OCI-LY7 (cell line): ENCODE measurements around the gene LHPP. TPM values are rescaled to one million over a fixed set of nuclear protein-coding genes. Genes with fewer than 3 reads are reported as not detected.

Experiments used
- BruUV-seq: library from RNA; stranded (reverse); fragments of 400-500 nt; replicated peaks from 2 replicates; lab custom pipeline; 2021; lab: Mats Ljungman, UMichigan
- CTCF ChIA-PET: fragments of 300-600 bp; sonication (Branson Sonifier 250); formaldehyde crosslinking; loops from one replicate; lab custom pipeline; 2022; ENCODE audit warnings: antibody characterized with exemption; ENCODE audit not compliant: unreplicated experiment; lab: Charles Lee
- POLR2A ChIA-PET: fragments of 300-600 bp; sonication (Branson Sonifier 250); formaldehyde crosslinking; loops from one replicate; lab custom pipeline; 2022; ENCODE audit warnings: antibody characterized with exemption; lab: Charles Lee
- DNase-seq: peaks from one replicate; pipeline ENCODE4 v3.0.0-alpha.2; 2015; ENCODE audit warnings: low spot score
- H2AFZ ChIP-seq: fragments of 200-600 bp; sonication (generic), shearing (Covaris generic); 2 replicates; pipeline ENCODE4 v1.6.1; 2014; ENCODE audit warnings: mild to moderate bottlenecking, antibody characterized with exemption, low read length, moderate library complexity
- H3K27ac ChIP-seq: fragments of 200-600 bp; sonication (generic); 2 replicates; pipeline ENCODE4 v1.5.1; 2014; ENCODE audit warnings: mixed run types, low read depth, mild to moderate bottlenecking, moderate library complexity, low read length, inconsistent platforms; ENCODE audit not compliant: poor library complexity, severe bottlenecking
- H3K36me3 ChIP-seq: fragments of 200-600 bp; sonication (generic); 2 replicates; pipeline ENCODE4 v1.6.1; 2014; ENCODE audit warnings: mild to moderate bottlenecking, antibody characterized with exemption, low read length, moderate library complexity, mixed read lengths; ENCODE audit not compliant: insufficient read depth
- H3K4me1 ChIP-seq: fragments of 200-600 bp; sonication (generic); 2 replicates; pipeline ENCODE4 v1.5.1; 2014; ENCODE audit warnings: mild to moderate bottlenecking, low read length; ENCODE audit not compliant: insufficient read depth, poor library complexity, severe bottlenecking
- H3K4me2 ChIP-seq: fragments of 200-600 bp; sonication (generic); 2 replicates; pipeline ENCODE4 v1.6.1; 2014; ENCODE audit warnings: mild to moderate bottlenecking, low read length
- H3K4me3 ChIP-seq: fragments of 200-600 bp; sonication (generic); 2 replicates; pipeline ENCODE4 v1.5.1; 2014; ENCODE audit warnings: mild to moderate bottlenecking, low read depth, low read length; ENCODE audit not compliant: poor library complexity, severe bottlenecking
- H3K79me2 ChIP-seq: fragments of 200-600 bp; sonication (generic); 2 replicates; pipeline ENCODE4 v1.6.1; 2016; ENCODE audit warnings: low read depth, mild to moderate bottlenecking, low read length, moderate library complexity, mixed read lengths; ENCODE audit not compliant: insufficient read depth
- H3K9me2 ChIP-seq: fragments of 200-600 bp; sonication (generic); 2 replicates; pipeline ENCODE4 v1.6.1; 2016; ENCODE audit warnings: mild to moderate bottlenecking, low read length, mixed read lengths; ENCODE audit not compliant: insufficient read depth
- H3K9me3 ChIP-seq: fragments of 200-600 bp; sonication (generic); 2 replicates; pipeline ENCODE4 v1.6.1; 2014; ENCODE audit warnings: mild to moderate bottlenecking, mixed run types, low read length, mixed read lengths
- H4K20me1 ChIP-seq: fragments of 200-600 bp; sonication (generic); 2 replicates; pipeline ENCODE4 v1.6.1; 2014; ENCODE audit warnings: mild to moderate bottlenecking, antibody characterized with exemption, low read length, moderate library complexity, mixed read lengths; ENCODE audit not compliant: insufficient read depth
- EZH2phosphoT487 ChIP-seq: fragments of 200-600 bp; sonication (generic); IDR thresholded peaks from 2 replicates; pipeline ENCODE4 v1.6.1; 2018; ENCODE audit warnings: low read depth, borderline replicate concordance, mild to moderate bottlenecking, mixed run types, antibody characterized with exemption, low read length, moderate library complexity, mixed read lengths
- intact Hi-C: fragments of 100-400 bp; cut with micrococcal nuclease; formaldehyde crosslinking; loops from one replicate; pipeline ENCODE4 v1.10.0; 2022; ENCODE audit not compliant: unreplicated experiment
- total RNA-seq, 2 experiments: library from RNA; depleted of rRNA in 1 of 2; stranded (reverse); fragments of >200 nt in 1 of 2; shearing (Covaris generic) in 1 of 2; gene quantifications; 2 replicates each; pipeline ENCODE4 v1.2.3, GENCODE V29; 2014 to 2022
- TF ChIP-seq, protein P1 (sequence below): fragments of 200-600 bp; sonication (generic); conservative IDR thresholded peaks from 2 replicates; pipeline ENCODE4 v1.5.1; 2014; ENCODE audit warnings: mild to moderate bottlenecking, antibody characterized with exemption, low read length, moderate library complexity, mixed read lengths

LHPP gene
- total RNA-seq, 2 experiments from 2014 or later: 30.3 to 65.2 TPM

DNA sequence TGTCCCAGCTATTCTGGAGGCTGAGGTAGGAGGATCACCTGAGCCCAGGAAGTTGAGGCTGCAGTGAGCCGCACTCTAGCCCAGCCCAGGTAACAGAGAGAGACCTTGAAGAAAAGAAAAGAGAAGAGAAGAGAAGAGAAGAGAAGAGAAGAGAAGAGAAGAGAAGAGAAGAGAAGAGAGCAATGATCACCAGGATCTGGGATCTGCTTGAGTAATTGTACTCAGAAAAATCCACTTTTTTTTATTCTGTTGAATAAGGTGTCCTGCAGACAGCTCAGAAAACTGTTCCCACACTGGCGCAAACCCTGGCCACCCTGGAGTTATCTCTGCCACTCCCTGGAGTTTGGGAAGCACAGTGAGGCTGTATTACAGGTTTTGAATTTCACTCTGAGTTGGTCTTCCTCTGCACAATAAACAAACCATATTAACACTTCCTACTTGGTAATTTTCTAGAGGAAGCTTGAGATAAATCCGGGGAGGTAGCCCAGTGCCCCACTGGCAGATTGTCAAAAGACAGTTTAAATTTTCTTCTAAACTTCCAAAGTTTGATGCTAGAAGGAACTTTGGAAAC is 33.3 kb upstream of the LHPP start:
- Histone ChIP-seq H4K20me1 (no peaks in the 10 kb centered on the region), H2AFZ (no peak overlapping the region), H3K9me3 (no peaks in the 10 kb centered on the region), H3K4me2 (no peak overlapping the region), H3K9me2 (no peaks in the 10 kb centered on the region), H3K4me3 (no peak overlapping the region), H3K36me3 (no peaks in the 10 kb centered on the region), H3K79me2 (no peaks in the 10 kb centered on the region), H3K27ac (no peak overlapping the region), H3K4me1 (no peaks in the 10 kb centered on the region)
- no peak for DNase-seq
- intact Hi-C loops: no loop called here
- no TSS peak for BruUV-seq
- CTCF ChIA-PET: interaction anchor here (0.6 kb wide), 1 partner anchor 37 kb away, joined by 3 read pairs; no protein-coding TSS in a partner anchor
- POLR2A ChIA-PET: interaction anchor here (0.6 to 0.7 kb wide), 2 partner anchors 13 to 702 kb away, joined by 3 read pairs; no protein-coding TSS in a partner anchor
- TF ChIP-seq, protein P1, sequence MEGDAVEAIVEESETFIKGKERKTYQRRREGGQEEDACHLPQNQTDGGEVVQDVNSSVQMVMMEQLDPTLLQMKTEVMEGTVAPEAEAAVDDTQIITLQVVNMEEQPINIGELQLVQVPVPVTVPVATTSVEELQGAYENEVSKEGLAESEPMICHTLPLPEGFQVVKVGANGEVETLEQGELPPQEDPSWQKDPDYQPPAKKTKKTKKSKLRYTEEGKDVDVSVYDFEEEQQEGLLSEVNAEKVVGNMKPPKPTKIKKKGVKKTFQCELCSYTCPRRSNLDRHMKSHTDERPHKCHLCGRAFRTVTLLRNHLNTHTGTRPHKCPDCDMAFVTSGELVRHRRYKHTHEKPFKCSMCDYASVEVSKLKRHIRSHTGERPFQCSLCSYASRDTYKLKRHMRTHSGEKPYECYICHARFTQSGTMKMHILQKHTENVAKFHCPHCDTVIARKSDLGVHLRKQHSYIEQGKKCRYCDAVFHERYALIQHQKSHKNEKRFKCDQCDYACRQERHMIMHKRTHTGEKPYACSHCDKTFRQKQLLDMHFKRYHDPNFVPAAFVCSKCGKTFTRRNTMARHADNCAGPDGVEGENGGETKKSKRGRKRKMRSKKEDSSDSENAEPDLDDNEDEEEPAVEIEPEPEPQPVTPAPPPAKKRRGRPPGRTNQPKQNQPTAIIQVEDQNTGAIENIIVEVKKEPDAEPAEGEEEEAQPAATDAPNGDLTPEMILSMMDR: no peak
- TF ChIP-seq EZH2phosphoT487: no peak

DNA sequence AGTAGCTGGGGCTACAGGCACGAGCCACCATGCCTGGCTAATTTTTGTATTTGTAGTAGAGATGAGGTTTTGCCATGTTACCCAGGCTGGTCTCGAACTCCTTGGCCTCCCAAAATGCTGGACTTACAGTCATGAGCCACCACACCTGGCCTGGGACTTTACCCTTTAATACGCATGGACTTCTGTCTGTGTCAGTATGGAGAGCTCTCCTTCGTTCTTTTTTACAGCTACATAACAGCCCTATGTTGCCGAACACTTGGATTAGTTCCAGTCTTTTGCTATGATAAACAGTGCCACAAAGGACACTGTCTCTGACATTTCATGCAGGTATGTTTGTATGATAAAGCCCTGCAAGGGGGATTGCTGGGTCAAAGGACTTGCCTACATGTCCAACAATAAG is 32.0 kb upstream of the LHPP start:
- no peak overlapping the region for H3K4me2 ChIP-seq
- H3K27ac ChIP-seq: no peak overlapping the region
- H3K79me2 ChIP-seq: no peaks in the 10 kb centered on the region
- TF ChIP-seq, protein P1: no peak
- no peak for TF ChIP-seq EZH2phosphoT487
- ChIA-PET POLR2A (interaction anchor here (0.6 to 0.8 kb wide), 3 partner anchors 10 to 987 kb away, joined by 3 to 5 read pairs (median 4); no protein-coding TSS in a partner anchor), CTCF (no interaction called here)
- intact Hi-C loops: no loop called here
- no peak overlapping the region for H2AFZ ChIP-seq
- H3K36me3 ChIP-seq: no peaks in the 10 kb centered on the region
- no peaks in the 10 kb centered on the region for H4K20me1 ChIP-seq
- no peaks in the 10 kb centered on the region for H3K9me3 ChIP-seq
- no peaks in the 10 kb centered on the region for H3K9me2 ChIP-seq
- no peak for DNase-seq
- BruUV-seq: no TSS peak
- H3K4me3 ChIP-seq: no peak overlapping the region
- H3K4me1 ChIP-seq: no peaks in the 10 kb centered on the region

DNA sequence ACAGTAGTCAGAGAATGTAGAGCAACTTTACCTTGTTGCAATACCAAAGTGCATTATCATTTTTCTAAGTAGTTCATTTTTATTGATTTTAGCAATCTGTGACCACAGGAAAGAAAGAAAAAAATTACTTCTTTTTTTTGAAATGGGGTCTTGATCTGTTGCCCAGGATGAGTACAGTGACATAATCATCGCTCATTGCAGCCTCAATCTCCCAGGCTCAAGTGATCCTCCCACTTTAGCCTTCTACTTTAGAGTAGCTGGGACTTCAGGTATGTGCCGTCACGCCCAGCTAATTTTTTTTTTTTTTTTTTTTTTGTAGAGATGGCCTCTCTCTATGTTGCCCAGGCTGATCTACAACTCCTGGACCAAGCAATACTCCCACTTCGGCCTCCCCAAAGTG is 31.5 kb upstream of the LHPP start:
- no peak for TF ChIP-seq EZH2phosphoT487
- TF ChIP-seq, protein P1: no peak
- BruUV-seq: no TSS peak
- no peak overlapping the region for H2AFZ ChIP-seq
- no peaks in the 10 kb centered on the region for H3K79me2 ChIP-seq
- H3K9me3 ChIP-seq: no peaks in the 10 kb centered on the region
- H4K20me1 ChIP-seq: no peaks in the 10 kb centered on the region
- no peaks in the 10 kb centered on the region for H3K4me1 ChIP-seq
- H3K4me3 ChIP-seq: no peak overlapping the region
- H3K4me2 ChIP-seq: no peak overlapping the region
- CTCF ChIA-PET: no interaction called here
- no peaks in the 10 kb centered on the region for H3K36me3 ChIP-seq
- POLR2A ChIA-PET: interaction anchor here (0.6 to 0.8 kb wide), 5 partner anchors 9 to 986 kb away, joined by 3 to 5 read pairs (median 4); no protein-coding TSS in a partner anchor
- no peak overlapping the region for H3K27ac ChIP-seq
- no peak for DNase-seq
- no peaks in the 10 kb centered on the region for H3K9me2 ChIP-seq
- intact Hi-C loops: no loop called here
